Liver (tissue), 3 donors: ENCODE data around the gene SLC26A4.

Source experiments
- CTCF ChIP-seq: fragments of 150-350 bp; IDR thresholded peaks from 2 replicates; pipeline ENCODE4 v1.5.1; 2017; ENCODE audit warnings: improper control_type of control experiment, low read depth, low read length; ENCODE audit not compliant: missing input control
- HNF4A ChIP-seq, 2 donors: conservative IDR thresholded peaks; 2 replicates each; pipeline ENCODE4 v1.6.1; 2016; ENCODE audit warnings: antibody characterized with exemption in 2 of 2, mild to moderate bottlenecking in 2 of 2
- MAX ChIP-seq: IDR thresholded peaks from 2 replicates; pipeline ENCODE4 v1.6.1; 2016; ENCODE audit warnings: antibody characterized with exemption
- RAD21 ChIP-seq, 2 donors: IDR thresholded peaks; 2 replicates each; pipeline ENCODE4 v1.6.1; 2016; ENCODE audit warnings: antibody characterized with exemption in 2 of 2, mild to moderate bottlenecking in 2 of 2
- ZBTB33 ChIP-seq: IDR thresholded peaks from 2 replicates; pipeline ENCODE4 v1.6.1; 2016; ENCODE audit warnings: antibody characterized with exemption
- donor health status: healthy.
- donor health status: healthy.

GRCh38 chr7:107754642-107755041 lies 94.0 kb downstream of the SLC26A4 start:
- no peak for TF ChIP-seq CTCF
- peak in 1 of 2 donors; percentile 51 for TF ChIP-seq RAD21 (IDR thresholded peaks at IDR 0.05)
- no peak for TF ChIP-seq MAX
- TF ChIP-seq ZBTB33, result no peak
- TF ChIP-seq HNF4A (conservative IDR thresholded peaks at IDR 0.05), result no peak
